ENCODE results near the gene MAGI2.

MAGI2 gene

DNA sequence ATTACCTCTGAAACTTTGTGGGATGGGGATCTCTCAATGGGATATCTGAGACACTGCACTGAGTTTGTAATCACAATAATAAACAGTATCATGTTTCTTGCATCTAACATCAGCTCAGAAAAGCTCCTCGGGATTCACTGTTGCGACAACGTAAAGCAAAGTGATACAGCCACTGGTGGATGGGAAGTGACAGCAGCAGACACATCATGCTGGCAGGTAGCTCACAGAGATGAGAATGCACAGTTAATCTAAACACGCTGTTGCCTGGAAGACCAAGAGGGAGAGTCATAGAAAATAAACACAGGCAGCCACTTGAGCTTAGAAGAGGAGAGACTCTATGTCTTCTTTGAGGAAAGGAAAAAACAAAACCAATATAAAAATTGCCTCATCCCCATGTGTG is 513.8 kb downstream of the MAGI2 start:
- no peak for DNase-seq (ENCODE audit: low read depth in 2 of 2)

DNA sequence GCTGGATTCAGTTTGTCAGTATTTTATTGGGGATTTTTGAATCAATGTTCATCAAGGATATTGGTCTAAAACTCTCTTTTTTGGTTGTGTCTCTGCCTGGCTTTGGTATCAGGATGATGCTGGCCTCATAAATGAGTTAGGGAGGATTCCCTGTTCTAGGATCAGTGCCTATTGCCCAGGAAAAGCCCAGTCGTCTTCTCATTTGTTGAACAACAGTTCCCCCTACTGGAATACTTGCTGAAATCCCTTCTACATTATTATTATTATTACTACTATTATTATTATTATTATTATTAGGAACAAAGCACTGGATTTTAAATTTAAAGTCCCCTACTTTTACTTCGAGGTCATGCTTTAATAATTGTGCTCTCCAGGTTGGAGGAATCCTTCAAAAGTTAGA is 528.9 kb downstream of the MAGI2 start:
- DNase-seq (ENCODE audit: low read depth in 2 of 2) = no peak

DNA sequence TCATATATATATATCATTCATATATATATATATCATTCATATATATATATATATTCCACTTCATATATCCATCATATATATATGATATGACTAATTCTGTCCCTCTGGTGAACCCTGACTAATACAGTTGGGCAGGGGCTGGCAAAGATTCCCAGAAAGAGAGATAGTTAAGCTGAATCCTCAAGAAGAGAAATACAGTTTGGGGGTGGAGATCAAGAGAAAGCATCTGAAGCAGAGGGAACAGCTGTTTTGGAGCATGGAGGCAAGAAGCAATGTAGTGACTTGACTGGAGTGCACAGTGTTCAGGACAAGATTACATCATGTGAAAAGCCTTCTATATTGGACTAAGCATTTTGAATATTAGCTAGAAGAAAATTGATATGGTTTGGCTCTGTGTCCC is 540.7 kb downstream of the MAGI2 start:
- no peak for DNase-seq (ENCODE audit: low read depth in 2 of 2)

DNA sequence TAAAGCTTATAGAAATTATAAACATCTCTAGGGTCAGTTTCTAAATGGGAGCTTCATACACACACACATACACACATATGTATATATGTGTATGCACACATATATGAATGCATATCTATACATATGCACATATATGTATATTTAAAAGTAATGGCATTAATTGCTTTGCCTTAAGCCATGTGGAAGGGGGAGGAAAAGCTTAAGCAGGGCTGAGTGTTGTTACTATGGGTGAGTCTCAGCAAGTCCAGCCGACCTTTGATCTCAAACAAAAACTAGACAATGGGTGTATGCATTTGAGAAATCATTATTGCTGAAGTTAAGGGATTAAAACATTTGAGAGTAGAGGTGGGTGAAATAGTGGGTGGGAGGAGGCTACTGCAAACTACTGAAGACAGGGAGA is 546.7 kb downstream of the MAGI2 start:
- no peak for DNase-seq (ENCODE audit: low read depth in 2 of 2)

DNA sequence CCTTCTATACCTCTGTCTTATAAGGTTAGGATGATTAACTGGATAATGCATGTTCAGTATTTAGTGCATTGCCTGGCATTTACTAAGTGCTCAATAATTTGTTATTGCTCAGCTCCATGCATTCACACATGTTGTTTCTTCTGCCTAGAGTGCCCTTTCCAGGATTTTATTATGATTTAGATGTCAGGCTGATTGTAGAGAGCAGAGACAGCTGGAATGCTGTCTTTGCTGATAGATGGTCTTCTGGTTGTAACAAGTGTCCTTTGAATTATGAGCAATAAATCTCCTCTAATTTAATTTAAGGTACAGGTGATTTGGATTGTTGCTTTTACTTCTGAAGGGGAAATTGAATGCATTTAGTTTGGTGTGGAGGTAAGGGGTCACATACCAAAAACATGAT is 548.0 kb downstream of the MAGI2 start:
- DNase-seq (ENCODE audit: low read depth in 2 of 2) = no peak

DNA sequence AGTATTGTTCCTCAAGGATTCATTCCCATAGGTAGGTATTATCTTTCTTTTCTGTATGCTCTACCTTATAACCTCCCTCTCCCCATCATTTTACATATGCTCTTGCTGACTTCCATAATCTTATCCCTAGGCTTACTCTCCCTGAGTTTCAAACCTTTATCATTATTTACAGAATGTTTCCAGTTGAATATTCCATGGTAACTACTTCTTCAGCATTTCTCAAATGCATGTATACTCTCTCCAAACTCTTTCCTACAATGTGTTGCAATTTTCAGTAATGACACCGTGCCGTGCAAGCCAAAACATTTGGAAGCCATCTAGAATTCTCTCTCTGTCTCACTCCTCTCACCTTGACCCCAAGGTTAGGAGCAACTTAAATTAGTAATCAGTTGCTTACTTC is 548.5 kb downstream of the MAGI2 start:
- DNase-seq (ENCODE audit: low read depth in 2 of 2) = no peak

DNA sequence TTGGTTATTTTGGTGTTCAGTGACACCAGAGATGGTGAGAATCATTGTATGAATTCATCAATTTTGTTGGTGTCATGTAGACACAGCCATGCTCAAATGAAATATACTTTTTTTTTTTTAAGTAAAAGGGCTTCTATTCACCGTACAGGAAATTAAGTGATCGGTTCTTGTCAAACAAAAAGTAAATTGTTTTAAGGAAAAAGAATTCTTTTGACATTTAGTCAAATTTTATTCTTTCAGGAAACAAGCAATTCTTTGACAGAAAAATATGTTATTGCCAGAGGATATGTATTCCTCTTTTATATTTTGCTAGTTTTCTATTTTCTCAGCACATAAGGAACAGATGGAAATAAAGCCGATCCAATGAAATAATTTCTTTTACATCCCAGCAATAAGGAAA is 551.9 kb downstream of the MAGI2 start:
- DNase-seq (ENCODE audit: low read depth in 2 of 2) = no peak

DNA sequence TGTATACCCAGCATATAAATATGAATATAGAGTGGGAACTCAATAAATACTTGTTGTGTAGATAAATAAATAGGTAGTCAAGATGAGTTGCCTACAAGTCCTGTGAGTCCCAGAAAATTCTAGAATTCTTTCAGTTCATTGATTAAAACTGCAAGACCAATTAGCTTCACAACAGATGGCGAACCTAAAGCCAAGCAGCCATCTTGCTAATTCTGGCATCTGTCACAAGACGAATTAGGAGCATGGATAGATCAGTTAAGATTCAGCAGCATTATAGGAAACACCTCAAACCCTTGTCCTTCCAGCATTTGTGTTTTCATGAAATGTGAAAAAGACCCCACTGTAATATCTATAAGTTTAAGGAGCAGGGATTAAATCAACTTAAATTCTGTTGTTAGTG is 552.7 kb downstream of the MAGI2 start:
- no peak for DNase-seq (ENCODE audit: low read depth in 2 of 2)

DNA sequence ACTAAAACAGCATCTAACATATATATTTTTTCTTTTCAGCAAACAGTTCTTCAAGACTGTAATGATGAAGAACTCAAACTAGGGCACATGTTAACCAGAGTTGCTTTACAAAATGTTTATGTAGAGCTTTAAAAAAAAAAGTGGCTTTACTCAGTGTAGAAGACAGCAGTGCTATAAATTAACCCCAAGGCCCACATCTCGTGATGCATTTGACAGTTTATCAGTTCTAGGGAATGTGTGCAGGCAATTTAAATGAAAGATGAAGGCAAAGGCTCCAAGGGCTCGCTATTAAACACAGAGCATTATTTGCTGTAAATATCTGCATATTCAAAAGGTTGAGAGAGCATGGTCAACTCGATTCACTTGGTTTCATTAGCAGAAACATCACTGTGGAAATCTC is 558.1 kb downstream of the MAGI2 start:
- no peak for DNase-seq (ENCODE audit: low read depth in 2 of 2)

DNA sequence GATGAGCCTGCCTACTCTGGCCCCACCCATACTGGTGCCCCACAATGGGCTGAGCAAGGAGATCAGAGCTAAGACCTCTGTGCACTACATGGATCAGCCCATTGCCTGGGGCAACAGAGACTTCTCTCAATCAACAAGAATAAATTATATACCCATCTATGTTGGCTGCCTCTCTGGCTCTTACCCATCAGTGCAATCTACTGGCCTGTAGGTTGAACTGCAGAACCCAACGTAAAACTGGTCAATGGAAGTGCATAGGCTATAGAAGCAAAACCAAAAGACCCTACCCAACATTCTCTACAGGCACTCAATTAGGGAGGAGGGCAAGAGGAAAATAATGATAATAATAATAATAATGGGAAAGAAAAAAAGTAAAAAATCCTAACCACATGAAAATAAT is 574.3 kb downstream of the MAGI2 start:
- DNase-seq (ENCODE audit: low read depth in 2 of 2) = no peak

DNA sequence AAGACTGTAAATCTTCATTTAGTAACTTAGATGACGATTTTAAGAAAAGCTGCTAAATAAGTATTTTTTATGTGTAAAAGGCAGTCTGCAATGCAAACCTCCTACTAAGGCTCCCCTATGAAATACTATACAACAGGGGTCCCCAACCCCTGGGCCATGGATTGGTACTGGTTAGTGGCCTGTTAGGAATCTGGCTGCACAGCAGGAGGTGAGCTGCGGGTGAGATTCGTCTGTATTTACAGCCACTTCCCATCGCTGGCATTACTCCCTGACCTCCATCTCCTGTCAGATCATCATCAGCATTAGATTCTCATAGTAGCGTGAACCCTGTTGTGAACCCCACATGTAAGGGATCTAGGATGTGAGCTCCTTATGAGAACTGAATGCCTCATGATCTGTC is 580.4 kb downstream of the MAGI2 start:
- no peak for DNase-seq (ENCODE audit: low read depth in 2 of 2)

DNA sequence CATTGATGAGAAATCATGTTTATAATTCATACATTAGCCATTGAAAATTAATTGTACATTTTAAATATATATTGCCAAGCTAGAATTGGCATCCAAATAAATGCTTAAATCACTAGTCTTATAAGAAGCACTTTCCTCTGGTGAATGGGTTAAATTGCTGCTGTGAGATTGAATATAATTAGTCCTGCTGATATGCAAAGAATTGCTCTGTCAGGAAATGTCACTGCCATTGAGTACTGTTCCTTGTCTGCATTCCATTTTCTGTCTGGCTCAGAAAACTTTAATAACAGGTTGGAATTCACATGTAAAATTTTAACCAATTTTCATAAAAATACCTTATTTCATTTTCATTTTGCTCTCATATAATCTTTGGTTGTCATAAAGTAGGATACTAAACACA is 589.1 kb downstream of the MAGI2 start:
- no peak for DNase-seq (ENCODE audit: low read depth in 2 of 2)

DNA sequence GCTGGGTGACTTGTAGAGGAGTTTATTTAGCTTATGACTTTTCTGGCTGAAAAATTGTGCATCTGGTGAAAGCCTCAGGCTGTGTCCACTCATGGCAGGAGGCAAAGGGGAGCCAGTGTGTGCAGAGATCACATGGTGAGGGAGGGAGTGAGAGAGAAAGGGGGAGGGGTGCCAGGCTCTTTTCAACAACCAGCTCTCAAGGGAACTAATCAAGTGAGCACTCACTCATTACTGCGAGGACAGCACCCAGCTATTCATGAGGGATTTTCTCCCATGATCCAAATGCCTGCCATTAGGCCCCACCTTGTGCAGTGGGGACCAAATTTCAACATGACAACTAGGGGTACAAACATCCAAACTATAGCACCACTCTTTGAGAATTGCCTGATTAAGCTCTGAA is 590.2 kb downstream of the MAGI2 start:
- no peak for DNase-seq (ENCODE audit: low read depth in 2 of 2)

DNA sequence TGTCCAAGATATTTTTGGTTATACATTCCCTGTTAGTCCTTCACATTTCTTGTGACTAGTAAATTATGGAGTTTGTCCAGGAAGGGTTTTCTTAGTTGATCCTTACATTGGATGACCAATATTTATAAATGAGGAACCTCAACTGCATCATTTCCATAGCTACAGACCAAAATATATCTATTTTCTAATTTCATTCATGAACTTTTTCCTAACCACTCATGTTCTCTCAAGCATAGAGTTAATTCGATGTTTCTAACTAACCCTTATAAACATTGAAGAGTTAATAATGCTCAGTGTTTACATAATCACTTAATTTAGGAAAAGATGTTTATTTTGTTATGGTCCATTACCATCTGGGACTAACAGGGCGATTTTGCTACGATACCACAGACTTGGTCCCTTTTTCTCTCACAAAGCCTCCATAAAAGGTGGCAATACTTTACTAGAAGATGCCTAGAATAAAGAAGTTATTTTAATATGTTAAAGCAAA is 591.0 kb downstream of the MAGI2 start:
- no peak for DNase-seq (ENCODE audit: low read depth in 2 of 2)

DNA sequence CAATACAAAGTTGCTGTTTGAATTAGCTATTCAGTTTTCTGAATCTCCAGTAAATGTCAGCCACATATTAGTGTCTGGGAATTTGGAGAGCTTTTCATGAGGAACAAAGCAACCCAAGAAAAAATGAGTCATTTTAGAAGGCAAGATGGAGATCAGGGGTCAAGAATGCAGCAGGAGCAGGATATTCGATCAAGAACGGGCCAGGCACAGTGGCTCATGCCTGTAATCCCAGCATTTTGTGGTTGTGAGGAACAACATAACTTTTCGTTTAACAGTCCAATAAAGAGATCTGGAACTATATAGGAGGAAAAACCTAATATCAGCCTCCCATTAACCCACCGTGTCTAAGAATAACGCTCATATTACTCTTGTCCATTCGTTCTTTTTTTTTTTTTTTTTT is 600.5 kb downstream of the MAGI2 start:
- DNase-seq (ENCODE audit: low read depth in 2 of 2) = no peak

DNA sequence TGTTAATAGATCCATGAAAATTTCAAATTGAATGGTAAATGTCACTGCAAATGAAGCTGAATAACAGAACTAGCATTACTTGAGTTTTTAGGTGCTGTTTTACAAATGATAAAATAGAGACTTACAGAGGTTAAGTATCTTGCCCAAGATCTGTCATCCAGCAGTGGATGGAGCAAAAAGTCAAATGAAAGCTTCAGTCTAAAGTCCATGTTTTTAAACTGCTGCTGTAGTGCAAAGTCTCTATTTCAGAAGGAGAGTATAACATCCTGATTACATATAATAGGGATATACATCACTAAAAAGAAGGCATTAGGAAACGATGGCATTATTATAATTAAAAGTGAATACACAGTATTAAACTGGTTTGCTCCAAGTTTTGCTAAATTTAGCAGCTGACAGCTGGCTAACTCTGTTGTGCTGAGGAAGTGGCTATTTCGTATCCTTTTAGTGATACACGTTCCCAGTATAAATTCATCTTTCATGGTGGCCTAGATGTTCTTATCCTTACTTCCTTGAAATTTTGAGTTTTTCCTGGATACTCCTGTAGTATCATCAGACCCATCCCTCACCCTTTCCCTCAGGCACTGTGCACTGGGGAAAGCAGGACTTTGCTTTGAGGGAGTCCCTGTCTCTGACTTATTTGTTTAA is 603.2 kb downstream of the MAGI2 start:
- no peak for DNase-seq (ENCODE audit: low read depth in 2 of 2)

DNA sequence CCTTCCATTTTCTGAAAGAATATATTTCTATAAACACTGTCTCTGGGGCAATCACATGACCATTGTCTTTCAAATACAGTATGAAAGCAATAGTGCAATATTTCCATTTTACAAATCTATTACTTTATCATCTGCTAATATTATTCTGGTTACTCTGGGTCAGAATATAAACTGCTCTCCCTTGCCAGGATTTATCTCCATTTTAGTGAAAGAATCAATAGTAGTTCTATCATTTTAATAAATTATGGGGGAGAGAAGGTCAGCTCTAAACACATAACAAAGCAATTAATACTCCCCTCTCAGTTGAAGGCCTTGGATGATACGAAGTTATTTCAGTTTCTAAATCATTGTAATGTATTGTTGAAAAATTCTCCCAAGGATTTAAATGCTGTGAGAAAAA is 608.3 kb downstream of the MAGI2 start:
- DNase-seq (ENCODE audit: low read depth in 2 of 2) = no peak

DNA sequence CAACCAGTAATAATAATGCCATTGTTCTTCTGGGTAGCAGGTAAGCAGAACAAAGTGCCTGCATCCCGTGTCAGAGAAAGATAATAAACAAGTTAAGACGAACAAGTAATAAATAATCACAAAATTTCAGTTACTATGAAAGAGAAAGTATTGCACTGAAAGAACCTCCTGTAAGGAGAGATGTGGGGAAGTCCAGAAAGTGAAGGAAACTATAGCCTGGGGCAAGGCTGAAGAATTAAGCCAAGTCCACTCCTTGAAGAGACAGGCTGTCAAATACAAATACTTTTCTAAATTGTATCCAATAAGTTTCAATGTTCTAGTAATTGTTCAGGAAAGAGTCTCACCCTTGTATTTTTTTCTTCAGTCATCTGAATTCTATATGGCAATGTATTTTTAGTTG is 611.4 kb downstream of the MAGI2 start:
- DNase-seq (ENCODE audit: low read depth in 2 of 2) = no peak

DNA sequence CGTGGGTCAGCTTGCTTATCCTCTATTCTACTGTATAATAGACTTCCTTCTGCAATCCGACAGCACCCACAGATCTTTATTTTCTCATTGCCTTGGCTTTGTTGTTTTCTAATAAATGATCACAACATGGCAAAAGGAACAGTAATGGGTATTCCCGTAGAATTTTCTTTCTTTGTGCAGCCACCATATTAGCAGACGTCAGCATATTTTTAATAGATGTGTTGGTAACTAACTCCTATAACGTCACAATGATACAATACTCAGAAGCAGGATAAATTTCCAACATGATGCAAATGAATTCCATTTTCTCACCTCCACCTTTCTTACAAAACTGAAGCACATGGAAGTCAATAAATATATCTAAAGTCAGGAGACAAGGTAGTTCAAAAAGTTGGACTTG is 617.6 kb downstream of the MAGI2 start:
- no peak for DNase-seq (ENCODE audit: low read depth in 2 of 2)

DNA sequence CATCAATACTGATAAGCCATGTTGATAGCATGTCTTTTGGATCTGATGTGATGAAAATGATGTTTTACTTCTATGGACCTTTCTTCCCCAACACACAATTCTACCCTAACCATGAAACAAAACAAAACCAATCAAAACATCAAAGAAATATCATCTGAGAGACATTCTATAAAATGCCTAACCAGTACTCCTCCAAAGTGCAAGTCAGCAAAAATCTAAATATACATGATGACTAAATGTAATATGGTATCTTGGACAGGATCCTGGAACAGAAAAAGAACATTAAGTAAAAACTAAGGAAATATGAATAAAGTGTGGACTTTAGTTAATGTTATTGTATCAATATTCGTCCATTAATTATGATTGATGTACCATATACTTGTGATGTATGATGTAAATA is 625.1 kb downstream of the MAGI2 start:
- DNase-seq (ENCODE audit: low read depth in 2 of 2) = no peak

DNA sequence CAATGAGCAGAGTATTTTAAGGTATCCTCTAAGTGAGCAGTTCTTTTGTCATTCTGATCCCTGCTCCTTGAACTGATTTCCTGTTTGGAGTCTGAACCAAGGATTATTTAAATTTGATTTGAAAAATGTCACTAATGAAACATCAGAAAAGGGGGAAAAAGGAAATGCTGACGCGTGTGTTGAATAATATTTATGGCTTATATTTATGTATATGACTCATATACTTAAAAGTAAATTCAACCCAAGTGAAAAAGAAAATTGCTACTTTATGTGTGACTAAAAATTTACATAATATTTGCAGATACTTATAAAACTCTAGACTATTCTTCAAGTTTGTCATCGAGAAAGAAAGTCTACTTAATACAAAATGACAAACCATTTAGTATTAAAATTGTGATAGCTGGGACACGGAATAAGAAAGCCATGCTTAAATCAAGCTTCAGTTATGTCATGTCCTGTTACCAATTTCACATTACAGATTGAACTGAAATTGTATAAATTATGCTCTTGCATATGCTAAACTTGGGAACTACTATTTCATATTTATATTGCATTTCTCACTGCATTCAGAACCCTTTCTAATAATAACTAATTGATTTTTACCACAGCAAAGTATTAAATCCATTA is 649.9 kb downstream of the MAGI2 start:
- no peak for DNase-seq (ENCODE audit: low read depth in 2 of 2)

DNA sequence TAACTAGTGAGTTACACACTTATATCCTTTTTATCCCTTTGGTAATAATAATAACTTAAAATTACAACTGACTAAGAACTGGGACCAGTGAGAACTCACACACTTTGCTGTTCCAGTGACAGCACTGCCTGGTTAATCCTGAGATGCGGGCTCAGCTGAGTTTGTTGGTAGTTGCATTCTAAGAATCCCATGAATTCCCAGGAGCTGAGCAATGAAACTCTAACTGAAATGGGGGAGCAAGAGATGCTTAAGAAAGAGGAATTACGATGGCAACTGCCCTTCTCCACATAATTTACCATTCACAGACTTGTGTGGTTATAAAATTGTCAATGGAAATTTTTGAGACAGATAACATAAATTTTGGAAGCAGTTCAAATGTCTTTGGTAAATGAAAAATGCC is 659.4 kb downstream of the MAGI2 start:
- no peak for DNase-seq (ENCODE audit: low read depth in 2 of 2)

DNA sequence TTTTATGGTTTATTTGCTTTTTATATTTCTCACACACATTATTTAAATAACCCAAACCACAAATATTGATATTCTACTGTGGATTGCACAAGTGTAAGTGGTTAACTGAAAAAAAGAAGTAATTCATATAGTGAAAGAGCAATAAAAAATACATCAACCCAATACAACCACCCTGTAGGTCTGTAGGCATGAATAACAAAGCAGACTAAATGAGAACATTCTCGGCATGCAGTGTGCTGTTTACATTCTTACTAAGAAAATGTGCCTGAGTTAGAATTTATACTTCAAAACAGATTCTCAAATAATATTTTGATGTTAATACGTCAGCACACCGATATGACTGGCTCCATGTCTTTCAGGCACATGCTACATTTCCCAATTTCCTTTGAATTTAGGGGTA is 660.8 kb downstream of the MAGI2 start:
- no peak for DNase-seq (ENCODE audit: low read depth in 2 of 2)

DNA sequence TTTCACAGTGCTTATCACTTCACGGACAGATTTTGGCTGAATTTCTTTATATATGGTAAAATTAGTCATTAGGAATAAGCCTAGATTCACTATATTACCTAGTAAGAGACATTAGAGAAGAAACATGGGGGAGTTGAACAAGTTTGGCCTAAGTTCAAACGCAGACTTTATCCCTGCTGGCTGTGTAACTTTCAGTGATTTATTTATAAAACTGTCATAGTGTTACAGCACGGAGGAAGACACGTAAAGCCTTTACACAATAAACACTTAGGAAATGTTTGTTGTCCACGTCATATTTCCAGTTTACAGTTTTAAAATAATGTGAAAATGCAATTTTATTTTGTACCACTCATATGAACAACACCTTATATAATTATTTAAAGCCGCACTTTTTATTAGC is 661.5 kb downstream of the MAGI2 start:
- DNase-seq (ENCODE audit: low read depth in 2 of 2) = no peak
